SK-N-SH (cell line): Measurements from ENCODE around the gene TRIOBP. TPM values are rescaled to one million over a fixed set of nuclear protein-coding genes. Genes with fewer than 3 reads are reported as not detected.

ENCODE experiments used
- CTCF ChIA-PET: fragments of 300-600, 350-600 bp; formaldehyde crosslinking; extraction: SDS; loops from one replicate; lab custom pipeline; 2021; lab: Yijun Ruan, JAX
- POLR2A ChIA-PET: fragments of 350-600 bp; sonication (Branson Sonifier 250); formaldehyde crosslinking; extraction: SDS; loops from one replicate; lab custom pipeline; 2020; ENCODE audit warnings: antibody characterized with exemption, inconsistent platforms; lab: Yijun Ruan, JAX
- DNase-seq: peaks from one replicate; pipeline ENCODE4 v3.0.0; 2012
- H2AFZ ChIP-seq: fragments of 200-600 bp; sonication (generic); 2 replicates; pipeline ENCODE4 v1.8.1; 2016; ENCODE audit warnings: antibody characterized with exemption, mild to moderate bottlenecking, low read depth
- H3F3A ChIP-seq: fragments of 200-600 bp; sonication (generic); replicated peaks from 2 replicates; pipeline ENCODE3; 2016; ENCODE audit warnings: antibody characterized with exemption, mild to moderate bottlenecking; ENCODE audit not compliant: insufficient read depth
- H3K27ac ChIP-seq, 2 experiments: fragments of 200-500 bp in 1 of 2; fragments of 200-600 bp in 1 of 2; sonication (Bioruptor generic) in 1 of 2; sonication (generic), shearing (Covaris generic) in 1 of 2; 2 replicates each; pipeline versions ENCODE4 v1.5.1 to v1.6.1; 2014 to 2016; ENCODE audit warnings: low read depth in 2 of 2, inconsistent platforms in 1 of 2, low read length in 1 of 2, mild to moderate bottlenecking in 1 of 2, mixed read lengths in 1 of 2
- H3K27me3 ChIP-seq: fragments of 200-600 bp; sonication (generic), shearing (Covaris generic); 2 replicates; pipeline ENCODE4 v1.6.1; 2016; ENCODE audit warnings: mixed run types; ENCODE audit not compliant: insufficient read depth
- H3K36me3 ChIP-seq, 2 experiments: fragments of 200-500 bp in 1 of 2; fragments of 200-600 bp in 1 of 2; sonication (Bioruptor generic) in 1 of 2; sonication (generic) in 1 of 2; replicated peaks in 1 of 2; 2 replicates each; pipeline versions ENCODE3 to v1.5.1; 2014 to 2016; ENCODE audit warnings: low read length in 1 of 2, mild to moderate bottlenecking in 1 of 2; ENCODE audit not compliant: insufficient read depth in 2 of 2, control insufficient read depth in 1 of 2
- H3K4me1 ChIP-seq, 2 experiments: fragments of 200-500 bp in 1 of 2; fragments of 200-600 bp in 1 of 2; sonication (Bioruptor generic) in 1 of 2; sonication (generic), shearing (Covaris generic) in 1 of 2; 2 replicates each; pipeline versions ENCODE4 v1.5.1 to v1.6.1; 2014 to 2016; ENCODE audit warnings: low read depth in 1 of 2, low read length in 1 of 2, mixed run types in 1 of 2; ENCODE audit not compliant: insufficient read depth in 2 of 2, control insufficient read depth in 1 of 2
- H3K4me2 ChIP-seq: fragments of 200-600 bp; sonication (generic), shearing (Covaris generic); 2 replicates; pipeline ENCODE4 v1.6.1; 2017; ENCODE audit warnings: mixed run types
- H3K4me3 ChIP-seq, 2 experiments: fragments of 200-500 bp in 1 of 2; fragments of 200-600 bp in 1 of 2; sonication (Bioruptor generic) in 1 of 2; sonication (generic), shearing (Covaris generic) in 1 of 2; 2 replicates each; pipeline versions ENCODE4 v1.5.1 to v1.8.1; 2014 to 2016; ENCODE audit warnings: low read depth in 2 of 2, inconsistent platforms in 1 of 2, low read length in 1 of 2, mild to moderate bottlenecking in 1 of 2, mixed read lengths in 1 of 2, moderate library complexity in 1 of 2
- H3K79me2 ChIP-seq: fragments of 200-600 bp; sonication (generic); 2 replicates; pipeline ENCODE4 v1.8.1; 2017; ENCODE audit warnings: mild to moderate bottlenecking; ENCODE audit not compliant: insufficient read depth
- H3K9ac ChIP-seq: fragments of 200-600 bp; sonication (generic); 2 replicates; pipeline ENCODE4 v1.6.1; 2017; ENCODE audit warnings: mixed run types
- H3K9me2 ChIP-seq: fragments of 200-600 bp; sonication (generic); 2 replicates; pipeline ENCODE4 v1.6.1; 2017; ENCODE audit warnings: mixed run types
- H3K9me3 ChIP-seq: fragments of 200-600 bp; sonication (generic); 2 replicates; pipeline ENCODE4 v1.6.1; 2017; ENCODE audit warnings: mixed run types, mild to moderate bottlenecking, moderate library complexity
- H4K20me1 ChIP-seq: fragments of 200-600 bp; sonication (generic); 2 replicates; pipeline ENCODE4 v1.6.1; 2017; ENCODE audit warnings: mild to moderate bottlenecking, mixed run types; ENCODE audit not compliant: insufficient read depth
- EZH2phosphoT487 ChIP-seq: fragments of 200-600 bp; sonication (generic); IDR thresholded peaks from 2 replicates; pipeline ENCODE4 v1.6.1; 2017; ENCODE audit warnings: low read depth, mixed run types, mild to moderate bottlenecking, antibody characterized with exemption, moderate library complexity, borderline replicate concordance
- FOSL2 ChIP-seq: IDR thresholded peaks from 2 replicates; pipeline ENCODE4 v1.4.0; 2012; ENCODE audit warnings: low read depth, mild to moderate bottlenecking, moderate library complexity, borderline replicate concordance
- FOXM1 ChIP-seq: IDR thresholded peaks from 2 replicates; pipeline ENCODE4 v1.4.0; 2012; ENCODE audit warnings: low read depth, mild to moderate bottlenecking
- GABPA ChIP-seq: IDR thresholded peaks from 2 replicates; pipeline ENCODE4 v1.4.0; 2012; ENCODE audit warnings: low read depth, mild to moderate bottlenecking
- GATA2 ChIP-seq: sonication (generic); formaldehyde crosslinking; IDR thresholded peaks from 2 replicates; pipeline ENCODE4 v1.5.0; 2020; ENCODE audit warnings: mild to moderate bottlenecking, missing genetic modification reagents
- MXI1 ChIP-seq: IDR thresholded peaks from 2 replicates; pipeline ENCODE4 v1.6.1; 2012; ENCODE audit warnings: mild to moderate bottlenecking, low read depth, low read length, improper control_type of control experiment
- NRF1 ChIP-seq: IDR thresholded peaks from 2 replicates; pipeline ENCODE4 v1.6.1; 2012; ENCODE audit warnings: low read depth, mild to moderate bottlenecking, low read length
- RXRA ChIP-seq: IDR thresholded peaks from 2 replicates; pipeline ENCODE4 v1.4.0; 2012; ENCODE audit warnings: low read depth, mild to moderate bottlenecking, borderline replicate concordance
- SIN3A ChIP-seq: IDR thresholded peaks from 2 replicates; pipeline ENCODE4 v1.6.1; 2012; ENCODE audit warnings: low read depth, mild to moderate bottlenecking, low read length, moderate library complexity, borderline replicate concordance
- USF2 ChIP-seq: fragments of 150-350 bp; IDR thresholded peaks from 2 replicates; pipeline ENCODE4 v1.6.1; 2017; ENCODE audit warnings: antibody characterized with exemption, low read length, low read depth, borderline replicate concordance
- WGBS: methylation state at CpG from one replicate; pipeline ENCODE4 v1.1.6; 2017; ENCODE audit warnings: low lambda C conversion rate; 5-methylcytosine and 5-hydroxymethylcytosine counted together
- polyA plus RNA-seq, 3 experiments: library from polyadenylated mRNA; depleted of rRNA; stranded (reverse); fragments of >200 nt; gene quantifications; 2 replicates each; pipeline ENCODE4 v1.2.3, GENCODE V29; 2012
- TF ChIP-seq, protein P1 (sequence below): IDR thresholded peaks from 2 replicates; pipeline ENCODE4 v1.6.1; 2012; ENCODE audit warnings: mild to moderate bottlenecking, low read depth, low read length, moderate library complexity

TRIOBP gene
- polyA plus RNA-seq, 1 of the 3 experiments (the other 2 are of a cell fraction) = 43.6 TPM

DNA sequence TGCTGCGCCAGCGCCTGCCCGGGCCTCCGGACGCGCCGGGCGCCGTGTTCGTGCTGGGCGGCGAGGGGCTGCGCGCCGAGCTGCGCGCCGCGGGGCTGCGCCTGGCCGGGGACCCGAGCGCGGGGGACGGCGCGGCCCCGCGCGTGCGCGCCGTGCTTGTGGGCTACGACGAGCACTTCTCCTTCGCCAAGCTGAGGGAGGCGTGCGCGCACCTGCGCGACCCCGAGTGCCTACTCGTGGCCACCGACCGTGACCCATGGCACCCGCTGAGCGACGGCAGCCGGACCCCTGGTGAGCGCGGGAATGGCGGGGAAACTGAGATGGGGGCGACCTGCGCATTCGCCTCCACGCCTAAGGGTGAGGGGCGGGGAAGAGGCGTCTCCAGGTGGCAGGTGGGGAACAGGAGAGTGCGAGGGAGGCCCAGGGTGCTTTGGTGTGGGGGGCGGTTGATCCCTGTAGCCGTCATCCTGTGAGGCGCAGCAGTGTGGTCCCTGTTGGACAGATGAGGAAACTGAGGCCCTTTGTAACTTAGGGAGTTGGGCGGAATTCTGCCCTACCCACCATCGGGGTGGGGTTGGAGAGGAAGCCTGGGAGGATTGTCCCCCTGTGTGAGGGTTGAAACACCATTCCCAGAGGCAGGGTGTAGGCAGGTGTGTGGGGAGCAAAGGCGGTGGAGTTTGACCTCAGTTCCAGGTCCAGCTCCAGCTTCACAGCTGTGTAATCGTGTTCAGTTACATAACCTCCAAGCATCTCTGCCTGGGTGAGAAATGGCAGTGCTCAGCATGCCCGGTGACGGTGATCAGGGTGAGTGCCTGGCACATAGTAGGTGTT is 37.6 kb upstream of the TRIOBP start:
- Histone ChIP-seq H3K79me2 (peaks cover 49% of the 10 kb centered on the region), H2AFZ (no peak overlapping the region), H3K36me3 (no peaks in the 10 kb centered on the region), H3K9me3 (no peaks in the 10 kb centered on the region), H3K27ac (peak overlapping the region in 1 of 2 experiments; percentile 68; a peak in 1 of 4 replicates), H3K27me3 (no peaks in the 10 kb centered on the region), H3K4me2 (peak overlapping the region; percentile 93), H3K4me1 (peaks cover 19 to 37% of the 10 kb centered on the region in 2 experiments; a peak in 3 of 4 replicates), H3K9ac (peak overlapping the region; percentile 67), H3F3A (peaks cover 20% of the 10 kb centered on the region), H4K20me1 (peaks cover 22% of the 10 kb centered on the region; the same call in 1 of the 2 replicates), H3K9me2 (no peaks in the 10 kb centered on the region), H3K4me3 (peak overlapping the region; percentile 67 to 70)
- peak; percentile 72 for DNase-seq
- ChIA-PET CTCF (interaction anchor here (0.6 to 44.3 kb wide), 10 partner anchors 11 to 95 kb away, joined by 3 to 898 read pairs (median 4); partner anchors contain the start of genes LGALS1, NOL12, SH3BP1 and TRIOBP), POLR2A (interaction anchor here (1.0 to 2.7 kb wide), 9 partner anchors 8 to 148 kb away, joined by 3 to 28 read pairs (median 7); partner anchors contain the start of genes GCAT, LGALS1 and NOL12)
- TF ChIP-seq, protein P1, sequence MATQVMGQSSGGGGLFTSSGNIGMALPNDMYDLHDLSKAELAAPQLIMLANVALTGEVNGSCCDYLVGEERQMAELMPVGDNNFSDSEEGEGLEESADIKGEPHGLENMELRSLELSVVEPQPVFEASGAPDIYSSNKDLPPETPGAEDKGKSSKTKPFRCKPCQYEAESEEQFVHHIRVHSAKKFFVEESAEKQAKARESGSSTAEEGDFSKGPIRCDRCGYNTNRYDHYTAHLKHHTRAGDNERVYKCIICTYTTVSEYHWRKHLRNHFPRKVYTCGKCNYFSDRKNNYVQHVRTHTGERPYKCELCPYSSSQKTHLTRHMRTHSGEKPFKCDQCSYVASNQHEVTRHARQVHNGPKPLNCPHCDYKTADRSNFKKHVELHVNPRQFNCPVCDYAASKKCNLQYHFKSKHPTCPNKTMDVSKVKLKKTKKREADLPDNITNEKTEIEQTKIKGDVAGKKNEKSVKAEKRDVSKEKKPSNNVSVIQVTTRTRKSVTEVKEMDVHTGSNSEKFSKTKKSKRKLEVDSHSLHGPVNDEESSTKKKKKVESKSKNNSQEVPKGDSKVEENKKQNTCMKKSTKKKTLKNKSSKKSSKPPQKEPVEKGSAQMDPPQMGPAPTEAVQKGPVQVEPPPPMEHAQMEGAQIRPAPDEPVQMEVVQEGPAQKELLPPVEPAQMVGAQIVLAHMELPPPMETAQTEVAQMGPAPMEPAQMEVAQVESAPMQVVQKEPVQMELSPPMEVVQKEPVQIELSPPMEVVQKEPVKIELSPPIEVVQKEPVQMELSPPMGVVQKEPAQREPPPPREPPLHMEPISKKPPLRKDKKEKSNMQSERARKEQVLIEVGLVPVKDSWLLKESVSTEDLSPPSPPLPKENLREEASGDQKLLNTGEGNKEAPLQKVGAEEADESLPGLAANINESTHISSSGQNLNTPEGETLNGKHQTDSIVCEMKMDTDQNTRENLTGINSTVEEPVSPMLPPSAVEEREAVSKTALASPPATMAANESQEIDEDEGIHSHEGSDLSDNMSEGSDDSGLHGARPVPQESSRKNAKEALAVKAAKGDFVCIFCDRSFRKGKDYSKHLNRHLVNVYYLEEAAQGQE = no peak
- TF ChIP-seq SIN3A (peak; percentile 28; the same call in 1 of the 2 replicates), NRF1 (peak; percentile 56; the same call in 1 of the 2 replicates), GABPA (no peak), RXRA (no peak), FOSL2 (no peak), USF2 (no peak), GATA2 (CRISPR knock-in tag) (no peak), MXI1 (no peak), FOXM1 (no peak), EZH2phosphoT487 (no peak)
- 2% methylated on average over 14 of the region's 68 CpGs for WGBS
